ENCODE measurements around the gene KLK6. TPM values are rescaled to one million over a fixed set of nuclear protein-coding genes. Genes with fewer than 3 reads are reported as not detected.

The KLK6 gene
- polyA plus RNA-seq, 1 of the 3 experiments (the other 2 are of a cell fraction), result not detected

DNA sequence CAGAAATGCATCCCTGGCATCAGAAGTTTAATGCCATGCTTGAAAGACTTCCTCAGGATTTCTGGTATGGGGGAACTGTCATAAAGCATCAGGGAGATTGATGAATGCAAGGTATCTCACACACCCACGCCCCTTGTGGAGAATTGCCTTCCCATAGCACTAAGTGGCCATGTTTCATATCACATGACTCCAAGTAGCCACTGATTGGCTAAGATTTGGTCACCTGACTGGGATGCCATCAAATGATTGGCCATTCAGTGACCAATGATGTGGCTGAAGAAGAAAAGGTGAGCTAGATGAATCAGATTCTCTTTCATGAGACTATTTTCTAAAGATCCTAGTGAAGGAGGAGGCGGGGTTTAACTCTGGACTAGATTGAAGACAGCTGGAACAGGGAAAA lies 24.7 kb upstream of the KLK6 start:
- TF ChIP-seq TEAD4 (IDR thresholded peaks at IDR 0.05; ENCODE audit: borderline replicate concordance, insufficient read depth) (no peak), JUND (IDR thresholded peaks at IDR 0.05) (no peak), RAD21 (IDR thresholded peaks at IDR 0.05; ENCODE audit: low read length) (no peak), RXRA (IDR thresholded peaks at IDR 0.05; ENCODE audit: borderline replicate concordance, low read depth) (no peak), MEF2A (IDR thresholded peaks at IDR 0.05; ENCODE audit: borderline replicate concordance, low read depth) (no peak), YY1 (IDR thresholded peaks at IDR 0.05; ENCODE audit: low read depth) (0 out of 2 replicates have a peak, but pooled peaks have one; percentile 34), EZH2phosphoT487 (IDR thresholded peaks at IDR 0.05; ENCODE audit: borderline replicate concordance, low read depth) (no peak), GABPA (IDR thresholded peaks at IDR 0.05; ENCODE audit: low read depth) (no peak)
- TF ChIP-seq, protein P1, sequence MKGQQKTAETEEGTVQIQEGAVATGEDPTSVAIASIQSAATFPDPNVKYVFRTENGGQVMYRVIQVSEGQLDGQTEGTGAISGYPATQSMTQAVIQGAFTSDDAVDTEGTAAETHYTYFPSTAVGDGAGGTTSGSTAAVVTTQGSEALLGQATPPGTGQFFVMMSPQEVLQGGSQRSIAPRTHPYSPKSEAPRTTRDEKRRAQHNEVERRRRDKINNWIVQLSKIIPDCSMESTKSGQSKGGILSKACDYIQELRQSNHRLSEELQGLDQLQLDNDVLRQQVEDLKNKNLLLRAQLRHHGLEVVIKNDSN (IDR thresholded peaks at IDR 0.05; ENCODE audit: borderline replicate concordance, low read depth), result peak; percentile 75; the same call in 1 of the 2 replicates
- TF ChIP-seq, protein P2, sequence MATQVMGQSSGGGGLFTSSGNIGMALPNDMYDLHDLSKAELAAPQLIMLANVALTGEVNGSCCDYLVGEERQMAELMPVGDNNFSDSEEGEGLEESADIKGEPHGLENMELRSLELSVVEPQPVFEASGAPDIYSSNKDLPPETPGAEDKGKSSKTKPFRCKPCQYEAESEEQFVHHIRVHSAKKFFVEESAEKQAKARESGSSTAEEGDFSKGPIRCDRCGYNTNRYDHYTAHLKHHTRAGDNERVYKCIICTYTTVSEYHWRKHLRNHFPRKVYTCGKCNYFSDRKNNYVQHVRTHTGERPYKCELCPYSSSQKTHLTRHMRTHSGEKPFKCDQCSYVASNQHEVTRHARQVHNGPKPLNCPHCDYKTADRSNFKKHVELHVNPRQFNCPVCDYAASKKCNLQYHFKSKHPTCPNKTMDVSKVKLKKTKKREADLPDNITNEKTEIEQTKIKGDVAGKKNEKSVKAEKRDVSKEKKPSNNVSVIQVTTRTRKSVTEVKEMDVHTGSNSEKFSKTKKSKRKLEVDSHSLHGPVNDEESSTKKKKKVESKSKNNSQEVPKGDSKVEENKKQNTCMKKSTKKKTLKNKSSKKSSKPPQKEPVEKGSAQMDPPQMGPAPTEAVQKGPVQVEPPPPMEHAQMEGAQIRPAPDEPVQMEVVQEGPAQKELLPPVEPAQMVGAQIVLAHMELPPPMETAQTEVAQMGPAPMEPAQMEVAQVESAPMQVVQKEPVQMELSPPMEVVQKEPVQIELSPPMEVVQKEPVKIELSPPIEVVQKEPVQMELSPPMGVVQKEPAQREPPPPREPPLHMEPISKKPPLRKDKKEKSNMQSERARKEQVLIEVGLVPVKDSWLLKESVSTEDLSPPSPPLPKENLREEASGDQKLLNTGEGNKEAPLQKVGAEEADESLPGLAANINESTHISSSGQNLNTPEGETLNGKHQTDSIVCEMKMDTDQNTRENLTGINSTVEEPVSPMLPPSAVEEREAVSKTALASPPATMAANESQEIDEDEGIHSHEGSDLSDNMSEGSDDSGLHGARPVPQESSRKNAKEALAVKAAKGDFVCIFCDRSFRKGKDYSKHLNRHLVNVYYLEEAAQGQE (IDR thresholded peaks at IDR 0.05; ENCODE audit: low read depth, low read length), result no peak
- TF ChIP-seq, protein P3, sequence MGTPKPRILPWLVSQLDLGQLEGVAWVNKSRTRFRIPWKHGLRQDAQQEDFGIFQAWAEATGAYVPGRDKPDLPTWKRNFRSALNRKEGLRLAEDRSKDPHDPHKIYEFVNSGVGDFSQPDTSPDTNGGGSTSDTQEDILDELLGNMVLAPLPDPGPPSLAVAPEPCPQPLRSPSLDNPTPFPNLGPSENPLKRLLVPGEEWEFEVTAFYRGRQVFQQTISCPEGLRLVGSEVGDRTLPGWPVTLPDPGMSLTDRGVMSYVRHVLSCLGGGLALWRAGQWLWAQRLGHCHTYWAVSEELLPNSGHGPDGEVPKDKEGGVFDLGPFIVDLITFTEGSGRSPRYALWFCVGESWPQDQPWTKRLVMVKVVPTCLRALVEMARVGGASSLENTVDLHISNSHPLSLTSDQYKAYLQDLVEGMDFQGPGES (IDR thresholded peaks at IDR 0.05; ENCODE audit: low read depth, low read length), result no peak
- TF ChIP-seq, protein P4, sequence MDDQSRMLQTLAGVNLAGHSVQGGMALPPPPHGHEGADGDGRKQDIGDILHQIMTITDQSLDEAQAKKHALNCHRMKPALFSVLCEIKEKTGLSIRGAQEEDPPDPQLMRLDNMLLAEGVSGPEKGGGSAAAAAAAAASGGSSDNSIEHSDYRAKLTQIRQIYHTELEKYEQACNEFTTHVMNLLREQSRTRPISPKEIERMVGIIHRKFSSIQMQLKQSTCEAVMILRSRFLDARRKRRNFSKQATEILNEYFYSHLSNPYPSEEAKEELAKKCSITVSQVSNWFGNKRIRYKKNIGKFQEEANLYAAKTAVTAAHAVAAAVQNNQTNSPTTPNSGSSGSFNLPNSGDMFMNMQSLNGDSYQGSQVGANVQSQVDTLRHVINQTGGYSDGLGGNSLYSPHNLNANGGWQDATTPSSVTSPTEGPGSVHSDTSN (IDR thresholded peaks at IDR 0.05), result no peak
- H3K9me2 ChIP-seq, result no peaks in the 10 kb centered on the region
- no peaks in the 10 kb centered on the region for H3K36me3 ChIP-seq (replicated peaks in 1 of 2; ENCODE audit: control insufficient read depth in 1 of 2, insufficient read depth in 2 of 2, low read length in 1 of 2)
- no peaks in the 10 kb centered on the region for H4K20me1 ChIP-seq (ENCODE audit: insufficient read depth)
- ChIA-PET POLR2A (no interaction called here), CTCF (interaction anchor here (1.3 to 2.4 kb wide), 2 partner anchors 23 to 27 kb away, joined by 5 to 7 read pairs; no protein-coding TSS in a partner anchor)
- H3K4me3 ChIP-seq (ENCODE audit: low read depth in 2 of 2, low read length in 1 of 2), result no peak overlapping the region
- 15% methylated on average over 2 of the region's 2 CpGs for WGBS (ENCODE audit: low lambda C conversion rate)
- H2AFZ ChIP-seq (ENCODE audit: low read depth), result peak overlapping the region; percentile 41; the same call in 1 of the 2 replicates
- no peak for DNase-seq
- no peaks in the 10 kb centered on the region for H3K9me3 ChIP-seq
- no peaks in the 10 kb centered on the region for H3K4me1 ChIP-seq (ENCODE audit: control insufficient read depth in 1 of 2, insufficient read depth in 2 of 2, low read depth in 1 of 2, low read length in 1 of 2)
- no peaks in the 10 kb centered on the region for H3F3A ChIP-seq (replicated peaks; ENCODE audit: insufficient read depth)
- no peak overlapping the region for H3K4me2 ChIP-seq
- no peak overlapping the region for H3K27ac ChIP-seq (ENCODE audit: low read depth in 2 of 2, low read length in 1 of 2)
- peaks cover 12% of the 10 kb centered on the region; the same call in 1 of the 2 replicates for H3K27me3 ChIP-seq (ENCODE audit: insufficient read depth)
- H3K79me2 ChIP-seq (ENCODE audit: insufficient read depth), result no peaks in the 10 kb centered on the region
- no peak overlapping the region for H3K9ac ChIP-seq

All from SK-N-SH (cell line).